GM21737 (cell line): ENCODE measurements around the gene SYNE2.

ENCODE experiments used
- ATAC-seq: cut with Tn5 transposase; IDR thresholded peaks from one replicate; pipeline ENCODE4 v1.9.1; 2021; ENCODE audit warnings: mild to moderate bottlenecking, moderate library complexity; ENCODE audit not compliant: unreplicated experiment

The SYNE2 gene

DNA sequence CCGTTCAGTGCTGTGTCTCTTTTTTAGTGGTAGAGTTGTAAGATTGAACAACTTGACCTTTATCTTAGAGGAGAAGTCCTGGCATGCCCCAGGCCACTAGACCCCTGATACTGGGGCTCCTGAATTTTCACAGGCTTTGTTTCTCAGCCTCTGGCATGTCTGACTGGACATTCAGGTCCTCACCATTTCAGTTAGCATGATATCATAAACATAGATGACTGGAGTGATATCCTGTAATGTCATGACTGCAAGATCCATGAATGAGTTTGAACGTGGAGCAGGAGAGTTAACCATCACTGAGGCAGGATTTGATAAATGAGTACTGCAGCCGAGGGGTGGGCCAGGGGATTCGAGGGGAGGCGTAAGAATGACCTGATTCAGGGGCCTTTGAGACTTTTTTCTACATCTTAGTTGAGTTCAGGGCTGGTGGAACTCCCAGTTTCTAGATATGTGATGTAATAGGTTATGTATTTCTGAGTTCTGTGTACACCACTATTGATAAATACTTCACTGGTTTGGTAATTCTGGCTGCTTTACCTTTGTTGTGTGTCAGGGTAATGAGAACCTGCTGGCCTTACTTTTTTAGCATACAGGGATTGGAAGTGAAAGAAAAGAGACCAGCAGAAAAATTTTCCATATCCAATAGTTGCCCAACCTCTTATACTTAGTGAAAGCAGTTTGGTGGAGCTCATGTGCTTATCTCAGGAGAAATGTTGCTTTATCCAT, 217.0 kb downstream of the SYNE2 start:
- ATAC-seq = no peak

DNA sequence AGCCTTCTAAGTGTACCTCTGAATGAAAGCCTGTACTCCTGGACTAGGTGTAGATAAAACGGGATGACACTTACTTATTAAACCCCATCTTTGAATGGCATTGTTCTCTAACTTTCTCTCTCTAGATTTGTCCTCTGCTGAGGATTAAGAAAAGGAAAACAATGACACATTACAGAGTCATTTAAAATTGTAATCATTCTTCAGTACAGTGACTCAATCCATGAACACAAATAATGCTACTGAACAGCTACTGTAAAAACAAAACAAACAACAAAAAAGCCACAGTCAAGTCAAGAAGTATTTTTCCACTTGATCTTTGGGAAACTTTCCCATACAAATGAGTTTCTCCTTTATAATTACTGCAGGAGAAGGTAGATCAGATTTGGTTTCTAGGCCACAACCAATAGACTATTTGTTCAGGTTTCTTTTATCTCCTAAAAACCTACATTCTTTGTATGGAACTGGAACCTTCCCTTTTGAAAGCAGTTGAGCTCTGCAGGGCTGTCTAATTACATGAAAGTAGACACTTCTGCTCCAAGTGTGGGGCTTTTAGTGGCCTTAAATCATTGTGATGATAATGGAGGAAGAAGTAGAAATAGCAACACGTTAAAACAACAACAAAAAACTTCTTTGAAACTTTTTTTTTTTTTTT, 222.3 kb downstream of the SYNE2 start:
- ATAC-seq = no peak

DNA sequence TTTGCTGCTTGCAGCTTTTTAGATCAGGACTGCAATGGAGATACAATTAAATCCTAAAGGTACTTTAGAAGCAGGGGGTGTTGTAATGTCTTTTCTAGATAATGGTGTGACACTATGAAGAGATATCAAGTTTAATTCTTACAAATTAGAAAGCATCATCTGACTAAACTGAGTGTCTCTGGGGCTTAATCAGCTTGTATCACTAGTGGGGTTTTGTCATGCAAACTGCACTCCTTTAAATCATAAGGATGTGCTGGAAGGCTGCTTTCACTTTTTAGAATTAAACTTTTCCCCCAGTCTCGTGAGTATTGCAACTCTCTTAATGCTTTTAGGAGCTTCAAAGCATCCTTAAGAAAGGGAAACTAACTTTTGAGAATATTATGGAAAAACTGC, 222.8 kb downstream of the SYNE2 start:
- ATAC-seq = no peak

GRCh38 chr14:64080452-64080851, 227.6 kb downstream of the SYNE2 start:
- ATAC-seq = no peak

GRCh38 chr14:64081174-64081746, 228.5 kb downstream of the SYNE2 start:
- no peak for ATAC-seq

DNA sequence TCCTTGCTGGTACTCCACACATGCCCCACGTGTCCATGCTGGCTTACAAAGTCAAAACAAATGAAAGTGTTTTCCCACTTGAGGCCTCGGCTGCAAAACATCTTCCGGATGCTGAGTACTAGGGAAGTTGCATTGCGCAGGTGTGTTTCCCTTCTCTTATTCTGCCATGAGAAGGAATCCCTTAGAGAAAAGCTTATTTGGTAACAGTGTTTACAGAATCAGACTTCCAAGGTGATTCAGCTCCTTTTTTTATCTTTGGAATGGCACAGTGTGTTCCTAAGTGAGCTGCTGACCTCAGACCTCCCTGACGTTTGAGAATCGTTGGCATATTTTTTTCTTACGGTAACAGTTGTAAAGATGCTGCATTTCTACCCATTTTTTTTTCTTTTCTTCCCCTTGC, 230.0 kb downstream of the SYNE2 start:
- no peak for ATAC-seq

DNA sequence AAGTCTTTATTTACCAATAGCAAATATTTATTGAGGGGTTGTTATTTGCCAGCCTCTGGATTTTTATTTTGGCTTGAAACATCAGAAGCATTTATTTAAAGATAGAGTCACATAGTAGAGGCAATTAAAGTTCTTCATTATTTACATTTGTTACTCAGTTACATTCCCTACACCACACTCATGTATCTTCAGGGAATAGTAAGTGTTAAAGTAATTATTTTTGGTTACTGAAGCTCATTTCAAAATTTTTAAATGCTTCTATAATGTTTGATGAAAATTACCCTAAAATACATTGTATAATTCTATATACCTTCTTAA, 235.8 kb downstream of the SYNE2 start:
- ATAC-seq = no peak

DNA sequence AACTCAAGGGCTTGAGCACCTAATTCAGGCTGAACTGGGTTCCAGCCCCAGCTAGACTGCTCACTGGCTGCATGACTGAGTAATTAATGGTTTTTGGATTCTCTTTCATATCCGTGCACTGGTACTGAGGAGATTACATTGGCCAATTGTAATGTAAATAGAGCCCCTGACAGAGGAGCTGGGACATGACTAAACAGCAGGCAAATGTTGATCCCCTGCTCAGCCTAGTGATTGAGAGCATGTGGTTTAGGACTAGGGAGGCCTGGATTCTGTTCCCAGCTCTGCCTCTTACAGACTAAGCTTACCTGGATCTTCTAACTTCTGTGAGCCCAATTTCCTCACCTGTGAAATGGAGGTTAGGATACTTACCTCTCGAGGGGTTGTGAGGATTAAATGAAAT, 237.1 kb downstream of the SYNE2 start:
- ATAC-seq = no peak

DNA sequence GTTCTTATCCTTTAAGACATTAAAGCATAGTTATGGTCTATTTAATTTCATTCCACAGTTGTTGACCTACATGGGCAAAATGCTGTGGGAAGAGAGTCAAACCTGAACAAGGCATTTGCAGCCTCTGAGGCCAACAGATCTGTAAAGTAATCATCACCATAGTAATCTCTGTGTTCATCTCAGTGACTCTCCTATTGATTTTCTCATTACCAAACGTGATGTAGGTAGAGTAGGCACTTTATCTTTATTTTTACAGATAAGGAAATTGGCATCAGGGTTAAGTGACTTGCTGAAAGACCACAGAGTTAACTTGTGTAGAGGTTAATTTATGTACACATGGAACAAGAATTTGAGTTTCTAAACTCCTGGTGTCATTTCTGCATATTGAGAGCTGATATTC, 238.4 kb downstream of the SYNE2 start:
- no peak for ATAC-seq

DNA sequence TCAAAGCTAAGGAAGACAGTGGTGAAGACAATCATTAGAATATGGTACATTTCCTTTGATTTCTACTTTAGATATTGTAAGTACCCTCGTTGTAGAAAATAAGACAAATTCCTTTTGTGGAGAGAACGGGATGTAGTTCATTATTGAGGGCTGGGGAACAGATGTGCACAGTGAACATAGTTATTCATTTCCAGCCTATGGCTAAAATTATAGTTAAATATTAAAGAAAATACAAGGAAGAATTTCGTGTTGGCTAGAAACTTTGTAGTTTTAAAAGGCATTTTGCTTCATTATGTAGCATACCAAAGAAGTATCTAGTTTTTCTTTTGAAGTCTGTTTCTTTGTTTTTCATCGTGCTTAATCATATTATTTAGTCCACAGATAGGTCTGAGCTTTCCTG, 239.5 kb downstream of the SYNE2 start:
- no peak for ATAC-seq

- no peak for ATAC-seq
Observed at GRCh38 chr14:64092940-64093339, 240.1 kb downstream of the SYNE2 start.

- no peak for ATAC-seq
Observed at GRCh38 chr14:64095620-64096019, 242.8 kb downstream of the SYNE2 start.

- ATAC-seq = no peak
Observed at GRCh38 chr14:64098120-64098519, 245.3 kb downstream of the SYNE2 start.

GRCh38 chr14:64107438-64107837, 254.6 kb downstream of the SYNE2 start:
- no peak for ATAC-seq

DNA sequence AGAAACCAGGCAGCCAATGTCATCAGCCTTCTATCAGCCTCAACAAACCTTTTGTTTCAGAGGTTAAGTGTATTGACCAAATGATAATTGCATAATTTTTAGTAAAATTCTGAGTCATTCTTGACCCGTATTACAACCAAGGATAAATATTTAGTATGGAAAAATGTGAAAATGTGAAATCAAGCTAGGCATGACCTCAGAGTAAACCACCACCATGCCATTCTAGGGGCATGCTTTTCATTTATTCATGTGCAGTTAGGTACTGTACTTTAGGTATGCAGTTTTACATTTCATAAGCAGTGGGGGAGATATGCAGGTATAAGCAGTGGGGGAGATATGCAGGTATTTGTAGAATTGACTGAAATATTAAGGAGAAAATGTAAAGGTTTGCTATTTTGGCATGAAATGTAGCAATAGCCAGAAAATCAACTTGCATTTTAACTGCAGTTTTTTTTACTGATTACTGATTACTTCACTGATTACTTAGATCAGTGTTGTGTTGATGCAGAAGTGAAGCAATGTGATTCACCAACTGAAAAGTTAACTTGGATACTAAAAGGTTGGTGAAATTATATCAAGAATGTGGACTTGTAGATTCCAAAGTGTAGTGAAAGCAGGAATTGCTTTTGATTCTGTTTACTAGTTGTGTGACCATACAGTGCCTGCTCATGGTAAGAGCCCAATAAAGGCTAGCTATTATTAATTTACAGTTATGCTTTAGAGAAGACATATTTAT, 257.2 kb downstream of the SYNE2 start:
- no peak for ATAC-seq

DNA sequence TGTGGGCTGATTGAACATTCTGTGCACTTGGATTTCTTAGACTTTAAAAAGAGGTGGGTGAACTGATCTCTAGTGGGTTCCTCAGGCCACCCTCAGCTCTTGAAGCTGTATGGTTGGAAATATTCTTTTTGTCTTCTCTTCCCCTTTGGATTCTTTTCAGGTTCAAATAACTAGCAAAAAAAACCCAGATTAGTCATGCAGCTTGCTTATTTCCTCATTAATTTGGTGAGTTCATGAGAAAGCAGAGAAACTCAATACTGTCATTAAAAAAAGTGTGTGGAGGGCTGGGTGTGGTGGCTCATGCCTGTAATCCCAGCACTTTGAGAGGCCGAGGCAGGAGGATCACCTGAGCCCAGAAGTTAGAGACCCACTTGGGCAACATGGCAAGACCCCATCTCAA, 258.0 kb downstream of the SYNE2 start:
- no peak for ATAC-seq

DNA sequence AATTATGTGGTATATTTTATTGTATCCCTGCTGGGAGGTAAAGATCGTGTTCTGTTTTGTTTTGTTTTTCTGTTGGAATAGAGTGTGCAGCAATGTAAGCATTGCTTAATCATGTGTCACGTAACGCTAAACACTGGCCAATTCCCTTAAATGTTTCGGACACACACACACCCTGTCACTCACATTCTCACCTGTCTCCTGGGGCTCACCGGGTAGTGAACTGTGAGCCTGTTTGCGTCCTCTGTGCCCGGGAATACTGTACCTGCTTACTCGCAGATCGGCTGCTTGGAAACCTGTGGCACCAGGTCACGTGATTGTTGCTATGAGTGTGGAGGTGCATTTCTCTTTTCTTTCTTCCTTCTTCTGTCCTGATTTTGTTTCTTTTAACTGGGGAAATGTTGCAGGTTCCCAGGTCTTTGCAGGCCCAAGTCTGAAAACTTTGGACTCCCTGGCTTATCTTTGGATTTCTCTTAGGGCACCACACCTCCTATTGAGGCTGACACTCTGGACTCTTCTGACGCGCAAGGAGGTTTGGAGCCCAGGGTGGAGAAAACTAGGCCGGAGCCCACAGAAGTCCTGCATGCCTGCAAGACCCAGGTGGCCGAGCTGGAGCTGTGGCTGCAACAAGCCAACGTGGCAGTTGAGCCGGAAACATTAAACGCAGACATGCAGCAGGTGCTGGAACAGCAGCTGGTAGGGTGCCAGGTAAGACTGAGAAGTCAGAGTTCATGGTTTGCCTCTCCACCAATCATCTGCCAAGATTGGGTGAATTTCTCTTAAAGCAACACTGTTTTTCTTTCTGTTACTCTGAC, 260.3 kb downstream of the SYNE2 start:
- no peak for ATAC-seq

DNA sequence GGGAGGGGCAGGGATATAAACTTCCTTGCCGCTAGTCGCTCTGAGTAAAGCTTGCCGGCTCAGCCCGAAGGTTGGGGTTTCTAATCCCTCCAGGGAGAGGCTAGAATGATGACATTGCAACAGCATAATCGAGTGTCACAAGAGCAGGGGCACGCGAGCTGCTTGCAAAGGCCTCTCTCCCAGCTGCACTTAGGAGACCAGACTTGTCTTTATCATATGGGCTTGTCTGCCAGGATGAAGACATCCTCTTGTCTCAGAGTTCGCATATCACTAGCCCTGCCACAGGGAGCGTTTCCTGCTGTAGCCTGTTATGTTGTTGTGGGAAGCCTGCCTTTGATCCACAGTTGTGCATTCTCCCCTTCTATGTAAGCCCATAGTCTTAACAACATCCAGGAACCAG, 261.4 kb downstream of the SYNE2 start:
- ATAC-seq = no peak

DNA sequence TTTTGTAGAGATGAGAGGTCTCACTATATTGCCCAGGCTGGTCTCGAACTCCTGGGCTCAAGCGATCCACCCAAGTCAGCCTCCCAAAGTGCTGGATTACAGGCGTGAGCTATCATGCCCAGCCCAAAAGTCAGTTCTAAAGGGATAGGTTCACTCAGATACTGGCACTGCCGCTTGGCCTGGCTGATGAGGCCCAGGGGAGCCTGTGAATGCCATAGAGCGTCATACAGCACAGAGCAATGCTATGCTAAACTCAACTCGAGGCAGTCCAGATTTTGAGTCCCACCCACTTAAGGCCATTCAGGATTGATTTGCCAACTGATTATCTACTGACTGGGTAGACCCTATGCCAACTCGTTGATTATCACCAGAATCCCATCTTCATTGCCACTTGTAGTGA, 262.0 kb downstream of the SYNE2 start:
- ATAC-seq = no peak

DNA sequence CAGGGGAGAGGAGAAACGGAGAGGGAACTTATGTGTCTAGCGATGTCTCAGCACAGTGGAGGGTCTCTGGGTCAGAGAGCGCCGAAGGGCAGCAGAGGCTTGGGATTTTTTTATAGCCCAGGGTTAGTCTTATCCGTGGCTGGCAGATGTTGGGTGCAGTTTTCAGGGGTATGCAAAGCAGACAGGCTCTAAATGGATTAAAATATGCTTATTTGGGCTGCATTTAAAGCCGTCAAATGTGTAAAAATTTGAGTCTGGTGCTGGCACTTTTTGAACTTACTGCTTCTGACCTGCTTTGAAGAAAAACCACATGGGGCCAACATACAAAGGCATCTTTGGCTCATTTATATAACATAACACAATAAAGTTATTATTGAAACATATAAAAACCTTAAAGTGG, 262.6 kb downstream of the SYNE2 start:
- ATAC-seq = no peak
